ENCODE measurements around the gene NUP153.
A peak's percentile ranks its signal among the peaks of the same experiment; 100 is the strongest.
"Not testable (repeated sequence)": the region's sequence is repeated elsewhere in the genome, so short reads cannot be mapped to it uniquely, and the experiment has no call there.

Gene NUP153

DNA sequence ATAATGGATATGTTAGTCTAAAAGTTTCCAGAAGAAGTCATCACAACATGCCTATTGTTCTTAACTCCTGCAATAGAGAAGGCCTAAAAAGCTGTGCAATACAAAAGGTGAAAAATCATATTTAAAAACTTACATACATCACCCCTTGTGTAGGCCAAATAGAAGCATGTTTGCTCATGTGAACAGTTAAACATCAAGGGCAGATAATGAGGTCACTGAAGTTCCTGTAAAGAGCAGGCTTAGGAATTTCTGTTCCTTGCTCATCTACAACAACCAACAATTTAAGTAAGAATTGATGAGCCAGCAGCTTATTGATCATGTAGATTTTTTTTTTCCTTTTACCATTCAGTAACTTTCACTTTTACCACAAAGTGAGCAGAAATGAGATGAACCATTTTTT is 7.5 kb upstream of the NUP153 start:
- DNase-seq (ENCODE audit: low read depth, low spot score), result no peak

DNA sequence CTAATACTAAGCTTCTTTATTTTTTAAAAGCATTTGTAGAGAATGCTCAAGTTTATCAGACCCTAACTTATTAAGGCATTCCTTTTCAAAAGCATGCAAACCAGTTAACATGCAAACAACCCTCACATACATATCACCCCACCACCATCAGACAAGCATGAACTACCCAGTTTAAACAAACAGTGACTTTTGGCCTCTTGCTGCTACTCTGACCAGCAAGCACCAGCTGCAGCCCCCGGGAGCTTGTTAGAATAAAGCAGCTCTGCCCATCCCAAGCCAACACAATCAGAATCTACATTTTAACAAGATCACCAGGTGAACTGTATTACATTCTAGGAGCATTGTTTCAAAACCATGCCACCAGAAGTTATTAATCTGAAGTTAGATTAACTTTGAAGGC is 5.9 kb upstream of the NUP153 start:
- DNase-seq (ENCODE audit: low read depth, low spot score), result no peak

DNA sequence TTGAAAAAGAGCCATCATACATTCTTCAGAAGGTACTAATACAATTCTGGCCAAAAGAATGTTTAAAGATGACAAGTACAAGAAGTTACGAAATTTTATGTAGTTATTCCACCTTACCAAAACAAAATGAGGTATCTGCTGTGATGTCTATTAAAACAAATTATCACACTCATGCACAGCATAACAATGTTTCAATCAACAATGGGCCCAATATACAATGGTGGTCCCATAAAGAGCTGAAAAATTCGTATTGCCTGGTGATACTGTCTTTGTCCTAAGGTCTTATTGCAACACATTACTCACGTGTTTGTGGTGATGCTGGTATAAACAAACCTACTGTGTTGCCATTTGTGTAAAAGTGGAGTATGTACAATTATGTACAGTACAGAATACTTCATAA is 3.6 kb upstream of the NUP153 start:
- no peak for DNase-seq (ENCODE audit: low read depth, low spot score)

DNA sequence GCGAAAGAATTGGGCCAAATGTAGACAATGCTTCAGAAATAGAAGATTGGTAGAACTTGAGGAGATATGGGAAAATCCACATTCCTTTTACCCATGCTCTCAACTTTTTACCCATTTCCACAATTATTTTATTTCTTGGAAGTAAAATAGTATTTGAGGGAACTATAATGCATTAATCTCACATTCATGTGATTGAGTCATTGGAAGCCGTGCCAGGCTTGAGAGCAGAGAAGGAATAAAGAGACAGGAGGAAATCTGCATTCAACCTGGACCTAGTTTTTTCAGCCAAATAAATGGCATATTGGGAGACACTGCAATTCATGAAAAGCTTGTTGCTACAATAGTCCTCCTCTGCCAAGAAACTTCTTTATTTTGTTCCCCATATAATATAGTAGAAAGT is 2.8 kb upstream of the NUP153 start:
- no peak for DNase-seq (ENCODE audit: low read depth, low spot score)

DNA sequence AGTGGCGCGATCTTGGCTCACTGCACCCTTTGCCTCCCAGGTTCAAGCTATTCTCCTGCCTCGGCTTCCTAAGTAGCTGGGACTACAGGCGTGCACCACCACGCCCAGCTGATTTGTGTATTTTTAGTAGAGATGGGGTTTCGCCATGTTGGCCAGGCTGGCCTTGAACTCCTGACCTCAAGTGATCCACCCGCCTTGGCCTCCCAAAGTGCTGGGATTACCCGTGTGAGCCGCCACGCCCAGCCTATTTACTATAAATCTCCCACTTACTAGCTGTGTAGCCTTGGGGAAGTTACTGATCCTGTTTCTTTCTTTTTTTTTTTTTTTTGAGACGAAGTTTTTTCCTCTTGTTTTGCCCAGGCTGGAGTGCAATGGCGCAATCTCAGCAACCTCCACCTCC is 1.3 kb upstream of the NUP153 start:
- not testable (repeated sequence) for DNase-seq (ENCODE audit: low read depth, low spot score)

DNA sequence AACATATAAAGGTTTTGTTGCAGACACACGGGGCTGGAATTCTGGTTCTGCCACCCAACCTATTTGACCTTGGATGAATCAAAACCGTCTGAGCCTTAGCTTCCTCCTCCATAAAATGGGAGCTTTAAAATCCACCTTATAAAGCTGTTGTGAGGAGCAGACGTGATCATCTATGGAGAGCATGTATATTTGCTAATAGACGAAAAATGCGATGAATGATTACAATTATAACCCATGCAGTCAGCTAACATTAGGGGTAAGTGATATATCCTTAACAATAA is 586 bp upstream of the NUP153 start:
- DNase-seq (ENCODE audit: low read depth, low spot score), result no peak

DNA sequence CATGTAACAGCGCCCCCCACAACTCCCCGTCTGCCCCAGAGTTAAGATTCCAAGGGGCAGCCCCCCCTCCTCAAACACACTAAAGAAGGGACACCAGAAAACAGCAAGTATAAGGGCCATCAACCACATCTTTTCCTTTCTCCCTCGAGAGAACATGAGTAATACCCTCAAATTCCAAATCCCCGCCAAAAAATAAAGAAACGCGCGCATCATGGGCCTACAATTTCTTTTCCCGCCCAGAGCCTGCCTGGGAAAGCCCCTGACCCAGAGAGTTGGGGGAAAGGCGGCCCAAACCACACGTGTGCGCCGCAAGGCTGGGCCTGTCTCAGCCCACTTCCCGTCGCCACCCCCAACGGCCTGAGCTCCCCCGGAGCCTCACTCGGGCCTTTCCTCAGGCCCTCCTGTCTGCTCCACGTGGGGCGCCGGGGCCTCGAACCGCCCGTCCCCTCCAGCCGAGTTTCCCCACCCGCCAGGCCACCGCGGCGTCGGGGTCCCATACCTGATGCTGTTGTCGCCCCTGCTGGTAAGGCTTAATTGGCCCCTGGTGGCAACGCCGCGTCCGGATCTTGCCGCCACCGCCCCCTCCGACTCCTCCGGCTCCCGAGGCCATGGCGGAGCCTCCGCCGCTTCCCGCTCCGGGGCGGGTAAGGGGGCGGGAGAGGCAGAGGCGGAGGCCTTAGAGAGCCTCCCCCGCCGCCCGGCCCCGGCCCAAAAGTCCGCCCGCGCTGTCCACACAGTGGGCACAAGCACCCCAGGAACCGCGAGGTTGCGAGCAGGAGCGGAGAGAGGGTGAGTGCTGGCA is 746 bp downstream of the NUP153 start:
- DNase-seq (ENCODE audit: low read depth, low spot score), result peak; percentile 62

DNA sequence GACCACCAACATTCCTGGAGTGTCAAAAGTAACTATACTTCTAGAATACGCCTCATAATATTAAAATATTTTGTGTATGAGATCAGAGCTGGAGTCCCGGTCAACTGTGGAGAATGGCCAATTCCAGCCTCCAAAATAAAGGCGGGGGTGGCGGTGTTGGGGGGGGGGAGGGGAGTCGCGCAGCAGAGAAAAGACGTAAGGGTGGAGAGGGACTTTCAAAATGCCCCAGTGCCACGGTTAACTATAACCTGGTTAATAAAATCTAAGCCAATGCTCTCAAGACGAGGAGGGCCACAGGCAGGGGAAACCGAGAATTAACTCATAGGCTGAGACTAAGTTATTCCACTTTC is 1.3 kb downstream of the NUP153 start:
- DNase-seq (ENCODE audit: low read depth, low spot score), result no peak

DNA sequence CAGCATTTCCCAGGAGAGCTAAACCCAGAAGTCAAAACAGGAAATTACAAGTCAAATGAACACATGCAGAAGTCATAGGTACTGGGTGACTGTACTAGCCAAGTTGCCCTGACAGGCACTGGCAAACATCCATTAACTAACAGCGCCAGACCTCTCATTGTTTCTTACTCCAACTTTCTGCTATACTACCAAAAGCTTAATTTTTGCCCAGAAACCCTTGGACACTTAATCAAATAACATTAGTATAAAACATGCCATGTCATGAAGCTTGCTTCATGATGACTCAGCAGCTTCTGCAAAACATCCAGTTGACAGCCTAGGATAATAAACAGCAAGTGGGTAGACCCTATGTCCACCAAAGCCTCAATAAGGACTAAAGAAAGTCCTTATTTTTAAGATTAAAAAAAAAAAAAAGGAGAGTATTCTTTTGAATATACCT is 3.5 kb downstream of the NUP153 start:
- DNase-seq (ENCODE audit: low read depth, low spot score), result no peak

DNA sequence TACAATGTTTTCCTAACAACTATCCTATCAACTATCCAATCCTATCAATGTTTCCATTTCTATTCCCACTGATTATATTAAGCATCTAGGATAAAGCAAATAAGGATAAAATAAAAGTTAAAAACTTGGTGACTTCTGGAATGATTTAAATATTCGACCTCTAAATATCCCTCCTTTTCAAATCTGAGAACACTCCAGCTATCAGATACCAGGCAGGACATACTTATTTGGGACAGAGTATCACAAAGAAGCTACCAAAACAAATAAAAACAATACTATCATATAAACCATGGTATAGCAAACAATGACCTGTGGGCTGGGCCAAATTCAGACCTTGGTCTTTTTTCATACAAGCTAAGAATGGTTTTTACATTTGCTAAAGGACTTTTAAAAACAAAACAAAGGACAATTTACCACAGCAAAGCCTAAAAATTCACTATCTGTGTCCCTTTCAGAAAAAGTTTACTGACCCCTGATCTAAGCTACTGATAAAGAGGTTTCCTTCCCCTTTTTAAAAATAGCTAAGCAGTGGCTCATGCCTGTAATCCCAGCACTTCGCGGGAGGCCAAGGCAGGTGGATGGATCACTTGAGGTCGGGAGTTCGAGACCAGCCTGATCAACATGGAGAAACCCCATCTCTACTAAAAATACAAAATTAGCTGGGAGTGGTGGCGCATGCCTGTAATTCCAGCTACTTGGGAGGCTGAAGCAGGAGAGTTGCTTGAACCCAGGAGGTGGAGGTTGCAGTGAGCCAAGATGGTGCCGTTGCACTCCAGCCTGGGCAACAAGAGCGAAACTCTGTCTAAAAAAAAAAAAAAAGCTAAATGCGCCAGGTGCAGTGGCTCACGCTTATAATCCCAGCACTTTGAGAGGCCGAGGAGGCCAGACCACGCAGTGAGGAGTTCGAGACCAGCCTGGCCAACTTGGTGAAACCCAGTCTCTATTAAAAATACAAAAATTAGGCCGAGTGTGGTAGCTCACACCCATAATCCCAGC is 6.0 kb downstream of the NUP153 start:
- no peak for DNase-seq (ENCODE audit: low read depth, low spot score)

DNA sequence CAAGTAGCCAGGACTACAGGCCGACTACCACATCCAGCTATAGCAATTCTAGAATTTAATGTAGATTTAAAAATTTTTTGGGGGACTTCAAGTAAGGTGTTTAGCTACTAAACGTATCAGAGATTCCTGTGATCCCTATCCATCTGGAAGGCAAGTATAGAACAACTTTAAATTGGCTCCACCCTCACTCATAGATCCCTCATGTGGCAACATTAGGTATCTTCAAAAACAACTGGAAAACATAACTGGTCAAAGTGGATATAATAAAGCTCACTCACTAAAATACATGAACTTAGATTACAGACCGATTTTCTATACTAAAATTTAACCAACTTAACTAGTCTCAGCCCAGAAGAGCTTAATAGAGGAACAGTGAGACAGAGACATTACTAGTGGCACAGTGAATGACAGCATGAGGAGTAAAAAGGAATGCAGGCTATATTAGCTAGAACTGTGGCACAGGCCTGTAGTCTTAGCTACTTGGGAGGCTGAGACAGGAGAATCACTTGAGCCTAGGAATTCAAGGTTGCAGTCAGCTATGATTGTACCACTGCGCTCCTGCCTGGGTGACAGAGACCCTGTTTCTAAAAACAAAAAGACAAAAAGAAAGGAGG is 14.7 kb downstream of the NUP153 start:
- DNase-seq (ENCODE audit: low read depth, low spot score), result no peak

DNA sequence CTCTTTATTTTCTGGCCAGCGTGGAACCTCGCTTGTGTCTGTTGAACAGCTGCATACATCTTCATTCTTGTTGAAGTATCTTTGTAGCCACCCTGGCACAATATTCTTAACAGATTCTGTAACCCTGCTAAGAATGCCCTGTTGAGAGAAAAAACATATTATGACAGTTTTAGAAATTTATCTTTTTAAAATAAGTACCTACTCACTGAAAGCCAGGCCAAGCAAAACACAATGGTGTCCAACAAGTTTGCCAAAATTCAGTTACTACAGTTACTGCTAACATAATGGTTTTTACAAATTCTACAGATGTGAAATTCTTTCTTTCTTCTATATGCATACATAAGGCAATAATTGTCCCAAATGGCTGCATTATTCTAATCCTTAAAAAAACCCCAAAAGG is 18.2 kb downstream of the NUP153 start:
- DNase-seq (ENCODE audit: low read depth, low spot score), result no peak

DNA sequence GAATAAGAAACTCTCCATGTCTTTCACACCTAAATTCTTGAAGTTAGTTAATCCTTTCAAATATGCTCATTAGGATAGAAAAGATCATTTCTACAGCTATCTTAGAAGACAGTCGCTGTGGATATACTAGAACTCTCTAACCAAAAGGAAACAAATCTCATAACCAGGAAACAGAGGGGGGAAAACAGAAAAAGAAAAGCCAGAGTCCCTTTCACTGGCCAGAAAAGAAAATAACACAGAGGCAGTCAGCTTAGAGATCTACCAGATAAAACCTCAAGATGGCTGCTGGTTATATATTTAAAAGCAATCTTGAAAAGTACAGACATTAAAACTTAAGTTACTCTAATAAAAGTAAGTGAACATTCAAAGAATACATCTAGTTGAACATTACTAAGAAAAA is 19.6 kb downstream of the NUP153 start:
- DNase-seq (ENCODE audit: low read depth, low spot score), result no peak

DNA sequence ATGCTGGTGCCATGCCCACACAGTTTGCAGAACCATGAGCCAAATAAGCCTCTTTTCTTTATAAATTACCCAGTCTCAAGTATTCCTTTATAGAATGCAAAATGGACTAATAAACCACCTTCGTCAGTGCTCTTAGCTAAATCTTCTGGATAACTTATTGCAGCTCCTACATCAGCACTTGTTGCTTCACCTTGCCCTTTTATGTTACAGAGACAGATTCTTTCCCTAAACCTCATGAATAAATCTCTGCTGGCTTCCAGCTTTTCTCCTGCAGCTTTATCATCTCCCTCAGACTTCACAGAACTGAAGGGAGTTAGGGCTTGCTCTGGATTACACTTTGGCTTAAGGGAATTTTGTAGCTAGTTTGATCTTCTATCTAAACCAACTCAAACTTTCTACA is 22.6 kb downstream of the NUP153 start:
- no peak for DNase-seq (ENCODE audit: low read depth, low spot score)

DNA sequence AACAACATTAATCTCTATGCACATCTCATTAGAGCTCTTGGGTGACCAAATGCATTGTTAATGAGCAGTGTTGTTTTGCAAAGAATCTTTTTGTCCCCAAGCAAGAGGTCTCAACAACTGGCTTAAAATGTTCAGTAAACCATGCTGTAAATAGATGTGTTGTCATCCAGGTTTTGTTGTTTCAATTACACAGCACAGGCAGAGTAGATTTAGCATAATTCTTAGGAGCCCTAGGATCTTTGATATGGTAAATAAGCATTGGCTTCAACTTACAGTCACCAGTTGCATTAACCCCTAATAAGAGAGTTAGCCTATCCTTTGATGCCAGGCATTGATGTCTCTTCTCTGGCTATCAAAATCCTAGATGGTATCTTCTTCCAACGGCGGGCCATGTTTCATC is 23.3 kb downstream of the NUP153 start:
- DNase-seq (ENCODE audit: low read depth, low spot score), result no peak

DNA sequence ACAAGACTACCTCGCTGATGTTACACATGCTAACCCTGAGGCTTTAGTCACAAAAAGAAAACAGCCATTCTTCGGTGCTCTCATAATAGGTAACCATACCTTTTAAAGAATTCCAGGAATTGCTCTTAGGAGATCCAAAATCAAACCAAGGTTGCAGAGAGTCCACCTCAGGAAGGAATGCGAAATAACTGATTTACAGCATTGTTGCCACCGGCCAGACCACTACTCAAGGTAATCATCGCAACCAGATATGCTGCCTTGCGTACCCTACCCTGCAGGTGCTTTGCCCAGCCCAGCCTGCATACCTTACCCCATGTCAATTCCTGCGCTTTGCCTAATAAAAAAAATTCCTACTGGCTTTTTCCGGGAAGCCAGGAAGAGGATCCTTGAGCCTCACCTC is 27.0 kb downstream of the NUP153 start:
- DNase-seq (ENCODE audit: low read depth, low spot score), result no peak

DNA sequence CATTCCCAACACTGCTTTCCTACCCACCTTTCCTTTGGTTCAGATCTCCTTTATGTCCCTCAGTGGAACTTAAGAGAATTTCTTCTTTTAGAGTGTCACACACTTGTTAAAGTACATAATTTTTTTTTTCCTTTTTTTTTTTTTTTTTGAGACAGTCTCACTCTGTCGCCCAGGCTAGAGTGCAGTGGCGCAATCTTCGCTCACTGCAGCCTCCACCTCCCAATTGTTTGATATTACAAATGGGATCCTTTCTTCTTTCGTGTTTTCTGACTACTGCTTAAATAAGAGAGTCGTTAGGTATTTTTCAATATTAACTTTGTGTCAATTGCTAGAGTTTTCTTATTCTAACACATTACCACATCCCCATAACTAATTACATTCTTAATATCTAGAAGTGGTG is 29.1 kb downstream of the NUP153 start:
- no peak for DNase-seq (ENCODE audit: low read depth, low spot score)

DNA sequence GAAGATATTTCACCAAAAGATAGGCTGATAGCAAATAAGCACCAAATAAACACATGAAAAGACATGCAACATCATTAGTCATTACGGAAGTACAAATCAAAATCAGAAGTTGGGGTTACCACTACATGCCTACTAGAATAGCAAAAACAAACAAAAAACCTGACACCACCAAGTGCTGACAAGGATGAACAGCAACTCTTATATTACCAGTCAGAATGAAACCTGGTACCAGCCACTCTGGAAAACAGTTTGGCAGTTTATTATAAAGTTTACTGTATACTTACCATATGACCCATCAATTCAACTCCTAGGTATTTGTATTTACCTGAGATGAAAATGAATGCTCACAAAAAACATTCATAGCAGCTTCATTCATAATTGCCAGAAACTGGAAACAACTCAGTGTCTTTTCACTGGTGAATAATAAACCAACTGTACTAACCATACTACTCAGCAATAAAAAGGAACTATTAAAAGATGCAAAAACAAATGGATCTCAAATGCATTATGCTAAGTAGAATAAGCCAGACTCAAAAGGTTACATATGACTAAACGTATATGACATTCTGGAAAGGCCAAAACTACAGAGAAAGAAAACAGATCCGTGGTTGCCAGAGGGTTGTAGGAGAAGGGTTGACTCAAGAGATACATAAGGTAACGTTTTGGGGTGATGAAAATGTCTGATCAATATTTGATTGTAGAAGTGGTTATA is 33.0 kb downstream of the NUP153 start:
- no peak for DNase-seq (ENCODE audit: low read depth, low spot score)

DNA sequence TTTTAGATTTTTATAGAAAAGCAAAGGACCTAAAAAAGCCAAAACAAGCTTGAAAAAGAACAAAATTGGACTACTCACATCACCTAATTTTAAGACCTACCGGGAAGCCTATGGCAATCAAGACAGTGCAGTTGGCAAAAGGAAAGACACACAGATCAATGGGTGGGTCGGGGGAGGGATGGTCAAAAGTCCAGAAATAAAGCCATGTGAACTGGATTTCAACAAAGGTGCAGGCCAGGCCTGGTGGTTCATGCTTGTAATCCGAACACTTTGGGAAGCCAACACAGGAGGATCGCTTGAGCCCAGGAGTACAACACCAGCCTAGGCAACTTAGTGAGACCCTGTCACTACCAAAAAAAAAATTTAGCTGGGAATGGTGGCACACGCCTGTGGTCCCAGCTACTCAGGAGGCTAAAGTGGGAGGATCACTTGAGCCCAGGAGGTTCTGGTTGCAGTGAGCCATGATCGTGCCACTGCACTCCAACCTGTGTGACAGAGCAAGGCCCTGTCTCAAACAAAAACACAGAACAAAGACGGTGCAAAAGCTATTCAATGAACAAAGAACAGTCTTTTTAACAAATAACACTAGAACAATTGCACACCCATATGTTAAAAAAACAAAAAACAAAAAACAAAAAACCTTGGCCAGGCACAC is 34.5 kb downstream of the NUP153 start:
- DNase-seq (ENCODE audit: low read depth, low spot score), result no peak

DNA sequence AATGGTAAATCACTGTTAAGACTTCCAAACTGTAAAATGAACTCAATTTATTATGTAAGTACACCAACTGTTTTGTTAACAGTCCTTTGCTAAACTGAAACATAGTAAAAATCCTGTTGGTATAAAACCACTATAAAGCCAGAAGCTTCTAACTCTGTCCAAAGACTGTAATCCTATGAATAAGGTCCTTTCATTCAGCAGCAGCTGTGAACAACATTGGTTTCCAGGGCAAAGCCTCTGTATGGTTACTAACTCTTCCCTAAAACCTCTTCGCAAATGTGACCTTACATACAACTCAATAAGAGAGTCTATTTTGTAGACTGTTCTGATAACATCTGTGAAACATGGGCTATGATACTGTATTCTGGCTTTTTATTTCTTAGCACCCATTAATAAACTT is 40.1 kb downstream of the NUP153 start:
- no peak for DNase-seq (ENCODE audit: low read depth, low spot score)

DNA sequence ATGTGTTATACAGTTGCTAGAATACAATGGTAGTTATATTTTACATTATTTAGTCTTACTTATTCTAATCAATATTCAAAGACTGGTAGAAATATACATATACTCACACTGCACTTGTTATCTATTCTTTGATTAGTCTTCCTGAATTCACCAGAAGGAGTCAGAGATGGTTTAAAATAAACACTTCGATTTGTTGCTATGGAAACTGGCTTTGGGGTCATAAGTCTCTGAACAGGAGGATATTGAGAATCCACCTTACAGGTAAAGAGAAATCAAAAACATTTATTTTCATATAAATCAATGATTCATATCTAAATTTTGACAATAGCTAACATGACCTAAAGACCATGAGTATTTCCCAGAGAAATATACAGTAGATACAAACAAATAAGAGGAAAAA is 41.6 kb downstream of the NUP153 start:
- no peak for DNase-seq (ENCODE audit: low read depth, low spot score)

DNA sequence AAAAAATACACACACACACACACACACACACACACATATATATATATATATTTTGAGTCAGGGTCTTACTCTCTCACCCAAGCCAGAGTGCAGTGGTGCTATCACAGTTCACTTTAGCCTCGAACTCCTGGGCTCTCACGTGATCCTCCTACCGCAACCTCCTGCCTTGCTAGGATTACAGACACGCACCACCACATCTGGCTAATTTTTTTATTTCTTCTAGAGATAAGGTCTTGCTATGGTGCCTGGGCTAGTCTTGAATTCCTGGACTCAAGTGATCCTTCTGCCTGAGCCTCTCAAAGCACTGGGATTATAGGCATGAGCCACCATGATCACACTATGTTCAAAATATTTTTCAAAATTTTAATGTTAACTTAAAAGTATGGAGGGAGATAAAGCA is 43.5 kb downstream of the NUP153 start:
- no peak for DNase-seq (ENCODE audit: low read depth, low spot score)
